ENCODE measurements around the gene PRSS57. TPM values are rescaled to one million over a fixed set of nuclear protein-coding genes. Genes with fewer than 3 reads are reported as not detected.

Gene PRSS57
- total RNA-seq, 1 experiment from 2014 or later, result not detected

- Histone ChIP-seq H3K27me3 (ENCODE audit: control insufficient read depth, insufficient read depth, low read length) (no peaks in the 10 kb centered on the region), H3K27ac (ENCODE audit: low read length) (no peak overlapping the region), H3K36me3 (ENCODE audit: control insufficient read depth, insufficient read depth, low read length) (no peaks in the 10 kb centered on the region), H3K9me3 (ENCODE audit: control insufficient read depth, insufficient read depth, low read depth, low read length) (no peaks in the 10 kb centered on the region), H3K4me3 (ENCODE audit: low read depth in 2 of 2, low read length in 2 of 2) (peak overlapping the region; percentile 10 to 30; a peak in 1 of 4 replicates), H3K4me1 (ENCODE audit: control insufficient read depth, insufficient read depth, low read length) (no peaks in the 10 kb centered on the region)
- TF ChIP-seq SIN3A (IDR thresholded peaks at IDR 0.05; ENCODE audit: borderline replicate concordance, insufficient read depth, low read depth, low read length) (no peak), CTCF (IDR thresholded peaks at IDR 0.05) (no peak), TCF7L2 (IDR thresholded peaks at IDR 0.05; ENCODE audit: low read depth, low read length) (no peak), REST (IDR thresholded peaks at IDR 0.05; ENCODE audit: insufficient read depth in 1 of 2, low read depth in 2 of 2, low read length in 1 of 2) (no peak), POLR2AphosphoS5 (IDR thresholded peaks at IDR 0.05; ENCODE audit: low read depth, low read length) (no peak)
- BruUV-seq (replicated peaks), result no TSS peak
- intact Hi-C loops (cut with micrococcal nuclease; ENCODE audit: unreplicated experiment) (no loop called here), in situ Hi-C loops (cut with HindIII; ENCODE audit: low pct_unique_long_range_greater_than_20kb, low sequenced_read_pairs) (no loop called here)
- no peak for DNase-seq (ENCODE audit: low read depth, low spot score)
- ChIA-PET CTCF (no interaction called here), POLR2A (no interaction called here)
- ATAC-seq, result peak; percentile 5; the same call in 1 of the 2 replicates
Measured at GRCh38 chr19:640161-640558, 55.1 kb downstream of the PRSS57 start.

- POLR2A ChIA-PET, result no interaction called here
- peak; percentile 90 for ATAC-seq
Measured at GRCh38 chr19:639253-640160, 55.7 kb downstream of the PRSS57 start, which contains the start of gene FGF22. FGF22 (plus strand) TSS chr19:639879; CDS start chr19:639926, 47 bp downstream.

More at GRCh38 chr19:639253-640160, 55.7 kb downstream of the PRSS57 start, which contains the start of gene FGF22:
- H3K9me3 ChIP-seq (ENCODE audit: control insufficient read depth, insufficient read depth, low read depth, low read length), result no peaks in the 10 kb centered on the region
- no peak within 1 kb of the TSS for H3K27ac ChIP-seq (ENCODE audit: low read length)
- H3K4me1 ChIP-seq (ENCODE audit: control insufficient read depth, insufficient read depth, low read length), result no peaks in the 10 kb centered on the region
- TF ChIP-seq CTCF (IDR thresholded peaks at IDR 0.05) (no peak), SIN3A (IDR thresholded peaks at IDR 0.05; ENCODE audit: borderline replicate concordance, insufficient read depth, low read depth, low read length) (peak; percentile 37; the same call in 1 of the 2 replicates)
- CTCF ChIA-PET, result no interaction called here
- peak within 1 kb of the TSS; percentile 52 to 61 for H3K4me3 ChIP-seq (ENCODE audit: low read depth in 2 of 2, low read length in 2 of 2)
- H3K36me3 ChIP-seq (ENCODE audit: control insufficient read depth, insufficient read depth, low read length), result no peaks in the 10 kb centered on the region
- in situ Hi-C loops (cut with HindIII; ENCODE audit: low pct_unique_long_range_greater_than_20kb, low sequenced_read_pairs), result no loop called here
- no peak for DNase-seq (ENCODE audit: low read depth, low spot score)
- BruUV-seq (replicated peaks), result no TSS peak
- intact Hi-C loops (cut with micrococcal nuclease; ENCODE audit: unreplicated experiment), result no loop called here
- no peaks in the 10 kb centered on the region for H3K27me3 ChIP-seq (ENCODE audit: control insufficient read depth, insufficient read depth, low read length)

All from Panc1 (cell line).